ENCODE measurements around the gene DSC2.

DNA sequence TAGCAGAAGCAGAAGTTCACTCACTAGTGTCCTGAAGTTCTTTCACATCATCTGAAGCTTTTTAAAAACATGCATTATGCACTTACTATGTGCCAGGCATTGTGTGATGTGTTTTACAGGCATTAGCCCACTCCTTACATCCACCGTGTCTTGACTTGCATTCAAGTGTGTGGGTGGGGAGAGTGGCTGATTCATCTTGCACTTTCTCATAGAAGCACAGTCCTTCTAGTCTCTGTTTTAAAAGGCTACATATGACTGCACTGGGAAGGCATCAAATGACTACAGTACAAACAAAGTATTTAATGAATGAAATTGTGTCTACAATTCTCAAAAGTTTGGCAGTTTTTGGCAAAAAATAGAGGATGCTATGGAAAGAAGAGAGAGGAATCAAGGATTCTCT lies 38.1 kb downstream of the DSC2 start:
- TF ChIP-seq POLR2A (IDR thresholded peaks at IDR 0.05; ENCODE audit: low read depth, low read length) (peak; percentile 17; the same call in 1 of the 2 replicates), POLR2AphosphoS5 (IDR thresholded peaks at IDR 0.05; ENCODE audit: low read depth, low read length) (no peak), TAF1 (IDR thresholded peaks at IDR 0.05; ENCODE audit: borderline replicate concordance, low read depth, low read length) (no peak)
